Activated CD4-positive, alpha-beta T cell treated with anti-CD3 and anti-CD28 coated beads for 36 hours (primary cell): ENCODE data around the gene MTARC2. TPM values are rescaled to one million over a fixed set of nuclear protein-coding genes. Genes with fewer than 3 reads are reported as not detected.
"Not testable (repeated sequence)": the region's sequence is repeated elsewhere in the genome, so short reads cannot be mapped to it uniquely, and the experiment has no call there.

Source experiments
- ATAC-seq: fragments of 200-7000 bp; cut with Tn5 transposase; one replicate; pipeline ENCODE4 v1.10.0; 2021; ENCODE audit warnings: mild to moderate bottlenecking, moderate library complexity
- CTCF ChIA-PET: fragments of 350-600 bp; sonication (Branson Sonifier 250); formaldehyde crosslinking; loops from one replicate; lab custom pipeline; 2021; ENCODE audit warnings: antibody characterized with exemption; lab: Charles Lee
- POLR2A ChIA-PET: fragments of 350-600 bp; sonication (Branson Sonifier 250); formaldehyde crosslinking; loops from one replicate; lab custom pipeline; 2021; ENCODE audit warnings: antibody characterized with exemption, inconsistent platforms; lab: Charles Lee
- DNase-seq: peaks from one replicate; pipeline ENCODE4 v3.0.0-alpha.2; 2020
- H3K27ac Mint-ChIP-seq: one replicate; pipeline ENCODE4 v1.8.0; 2021; ENCODE audit warnings: mixed read lengths
- H3K27me3 Mint-ChIP-seq: one replicate; pipeline ENCODE4 v1.8.0; 2021; ENCODE audit warnings: mixed read lengths
- H3K36me3 Mint-ChIP-seq: one replicate; pipeline ENCODE4 v1.8.0; 2021; ENCODE audit warnings: low read depth, mixed read lengths
- H3K4me1 Mint-ChIP-seq: one replicate; pipeline ENCODE4 v1.8.0; 2021; ENCODE audit warnings: mixed read lengths
- H3K4me3 Mint-ChIP-seq: one replicate; pipeline ENCODE4 v1.8.0; 2021; ENCODE audit warnings: mild to moderate bottlenecking, moderate library complexity, mixed read lengths
- H3K9me3 Mint-ChIP-seq: one replicate; pipeline ENCODE4 v1.8.0; 2021; ENCODE audit warnings: low read depth, mixed read lengths
- intact Hi-C, 2 experiments: fragments of 100-400 bp; cut with DNase I in 1 of 2; cut with micrococcal nuclease in 1 of 2; formaldehyde crosslinking; loops; one replicate each; pipeline versions ENCODE4 v1.14.2 to v1.15.1; 2022 to 2024; cut with DNase I, micrococcal nuclease
- total RNA-seq, 2 experiments: library from RNA; stranded (reverse); gene quantifications; one replicate each; pipeline ENCODE4 v1.2.3, GENCODE V29; 2021

Gene MTARC2
- total RNA-seq, 2 experiments from 2014 or later: not detected

- ChIA-PET CTCF (interaction anchor here (0.6 kb wide), 2 partner anchors 72 to 236 kb away, joined by 3 read pairs; no protein-coding TSS in a partner anchor), POLR2A (no interaction called here)
- Mint-ChIP-seq H3K27me3 (peaks cover 6% of the 10 kb centered on the region), H3K9me3 (no peaks in the 10 kb centered on the region), H3K4me1 (no peaks in the 10 kb centered on the region), H3K4me3 (no peak overlapping the region), H3K36me3 (no peaks in the 10 kb centered on the region), H3K27ac (no peak overlapping the region)
- ATAC-seq: no peak
- no peak for DNase-seq
- intact Hi-C loops: no loop called here
These were observed 39.0 kb upstream of the MTARC2 start for GRCh38 chr1:220708936-220709801.

DNA sequence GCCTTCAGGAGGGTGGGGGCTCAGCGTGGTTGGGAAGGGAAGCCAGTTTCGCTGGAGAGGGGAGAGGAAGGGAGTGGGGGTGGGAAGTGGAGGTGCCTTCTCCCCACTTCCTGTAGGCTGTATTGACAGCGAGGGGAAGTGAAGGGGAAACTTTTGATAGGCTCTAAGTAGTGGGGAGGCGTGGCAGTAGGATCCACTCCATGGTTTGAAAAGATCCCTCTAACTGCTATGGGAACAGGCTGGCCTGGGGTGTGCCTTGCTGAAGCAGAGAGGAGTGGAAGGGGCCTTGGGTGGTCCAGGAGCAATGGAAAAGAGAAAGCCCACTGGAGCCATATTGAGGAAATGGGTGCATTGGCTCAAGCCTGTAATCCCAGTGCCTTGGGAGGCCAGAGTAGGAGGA is 37.8 kb upstream of the MTARC2 start:
- peaks cover 4% of the 10 kb centered on the region for H3K27me3 Mint-ChIP-seq
- ChIA-PET CTCF (interaction anchor here (0.6 to 1.4 kb wide), 2 partner anchors 15 to 19 kb away, joined by 3 to 4 read pairs; no protein-coding TSS in a partner anchor), POLR2A (no interaction called here)
- H3K36me3 Mint-ChIP-seq: no peaks in the 10 kb centered on the region
- H3K4me1 Mint-ChIP-seq: no peaks in the 10 kb centered on the region
- no peak overlapping the region for H3K27ac Mint-ChIP-seq
- no peak overlapping the region for H3K4me3 Mint-ChIP-seq
- intact Hi-C loops: no loop called here
- peaks cover under 1% of the 10 kb centered on the region for H3K9me3 Mint-ChIP-seq
- no peak for DNase-seq
- ATAC-seq: no peak

DNA sequence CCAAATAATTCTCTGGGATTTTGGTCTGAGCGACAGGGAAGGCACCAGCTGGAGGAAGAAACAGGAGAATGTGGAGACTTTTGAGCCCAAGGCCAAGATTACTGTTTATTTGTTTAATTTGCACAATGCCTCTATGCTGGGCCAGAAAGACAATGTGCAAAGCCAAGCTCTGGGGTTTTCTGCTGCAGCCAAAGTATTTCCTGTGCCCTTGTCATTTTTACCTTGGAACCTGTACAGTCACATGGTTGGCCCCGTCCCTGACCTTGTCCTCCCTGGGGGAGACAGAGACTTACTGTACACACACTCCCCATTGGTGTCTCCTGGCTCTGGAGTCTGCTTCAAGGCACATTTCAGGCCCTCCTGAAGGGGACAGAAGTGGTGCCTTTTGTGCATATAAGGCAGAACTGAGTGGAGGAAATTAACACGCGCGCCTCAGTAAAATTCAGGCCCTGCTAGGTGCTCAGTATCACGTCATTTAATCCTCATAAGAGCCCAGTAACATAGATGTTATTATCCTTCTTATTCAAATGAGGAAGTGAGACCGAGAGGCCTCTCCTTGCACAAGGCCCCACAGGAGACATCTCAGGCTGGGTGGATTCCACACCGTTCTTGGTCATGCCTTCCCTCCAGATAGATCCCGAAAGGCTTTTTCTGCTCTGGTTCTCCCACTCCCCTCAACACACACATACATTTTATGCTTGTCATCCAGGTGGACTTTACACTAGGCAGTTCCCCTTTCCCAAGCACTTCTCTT is 36.9 kb upstream of the MTARC2 start:
- ChIA-PET CTCF (interaction anchor here (0.6 to 1.4 kb wide), 2 partner anchors 15 to 20 kb away, joined by 3 to 4 read pairs; no protein-coding TSS in a partner anchor), POLR2A (no interaction called here)

DNA sequence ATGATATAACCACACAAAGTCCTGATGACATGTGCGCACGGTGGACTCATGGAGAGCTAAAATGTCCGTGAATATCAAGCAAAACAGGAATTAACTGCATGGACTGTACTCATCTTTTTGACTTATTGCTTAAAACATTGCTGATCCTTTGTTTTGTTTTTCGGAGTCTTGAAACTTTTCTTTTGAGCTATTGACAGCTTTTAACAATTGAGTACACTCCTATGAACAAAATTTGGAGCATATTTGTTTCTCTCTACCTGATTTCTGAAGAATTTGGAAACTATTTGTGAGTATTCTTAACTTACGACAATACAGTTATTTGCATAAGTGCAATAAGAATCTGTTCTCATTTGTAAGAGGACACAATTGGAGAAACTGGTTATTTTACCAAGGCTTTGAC is 32.1 kb upstream of the MTARC2 start:
- ATAC-seq, H3K4me1 Mint-ChIP-seq, CTCF ChIA-PET, H3K4me3 Mint-ChIP-seq, POLR2A ChIA-PET, intact Hi-C loops, H3K27ac Mint-ChIP-seq, H3K9me3 Mint-ChIP-seq, H3K36me3 Mint-ChIP-seq, DNase-seq: not testable (repeated sequence)
- H3K27me3 Mint-ChIP-seq: peaks cover 10% of the 10 kb centered on the region

More for the DNA sequence above, 36.9 kb upstream of the MTARC2 start:
- no peaks in the 10 kb centered on the region for H3K4me1 Mint-ChIP-seq
- H3K4me3 Mint-ChIP-seq: no peak overlapping the region
- no peak overlapping the region for H3K27ac Mint-ChIP-seq
- DNase-seq (no peak), ATAC-seq (no peak)
- H3K9me3 Mint-ChIP-seq: peaks cover 7% of the 10 kb centered on the region
- H3K27me3 Mint-ChIP-seq: peaks cover 3% of the 10 kb centered on the region
- H3K36me3 Mint-ChIP-seq: no peaks in the 10 kb centered on the region
- intact Hi-C loops: no loop called here

GRCh38 chr1:220717800-220718640 is 30.1 kb upstream of the MTARC2 start:
- ATAC-seq: no peak
- intact Hi-C loops: no loop called here
- ChIA-PET POLR2A (no interaction called here), CTCF (interaction anchor here (0.5 to 1.4 kb wide), 2 partner anchors 15 to 153 kb away, joined by 3 to 6 read pairs; no protein-coding TSS in a partner anchor)
- H3K4me1 Mint-ChIP-seq: no peaks in the 10 kb centered on the region
- H3K27ac Mint-ChIP-seq: no peak overlapping the region
- H3K4me3 Mint-ChIP-seq: no peak overlapping the region
- peaks cover 7% of the 10 kb centered on the region for H3K9me3 Mint-ChIP-seq
- H3K36me3 Mint-ChIP-seq: no peaks in the 10 kb centered on the region
- H3K27me3 Mint-ChIP-seq: peaks cover 10% of the 10 kb centered on the region
- no peak for DNase-seq

DNA sequence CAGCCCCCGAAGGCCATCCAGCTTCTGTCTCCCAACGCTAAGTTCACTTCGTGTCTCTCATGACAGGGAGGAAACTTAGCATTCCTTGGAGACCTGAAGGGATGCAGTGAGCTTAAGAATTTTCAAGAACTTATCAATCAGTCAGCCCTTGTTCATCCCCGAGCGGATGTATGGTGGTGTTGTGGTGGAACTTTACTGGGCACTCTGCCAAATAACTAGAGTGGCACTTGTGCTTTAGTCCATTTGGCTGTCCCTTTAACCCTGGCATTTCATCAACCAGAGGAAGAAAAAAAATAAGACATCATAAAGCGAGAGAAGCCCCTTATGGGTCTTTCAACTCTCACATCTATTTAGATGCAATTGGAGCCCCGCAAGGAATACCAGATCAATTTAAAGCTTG is 26.9 kb upstream of the MTARC2 start:
- H3K4me3 Mint-ChIP-seq, H3K27ac Mint-ChIP-seq, H3K36me3 Mint-ChIP-seq, H3K9me3 Mint-ChIP-seq, intact Hi-C loops, ATAC-seq, POLR2A ChIA-PET, DNase-seq, H3K4me1 Mint-ChIP-seq: not testable (repeated sequence)
- CTCF ChIA-PET: interaction anchor here (2.4 kb wide), 1 partner anchor 13 kb away, joined by 13 read pairs; no protein-coding TSS in a partner anchor
- H3K27me3 Mint-ChIP-seq: peaks cover 11% of the 10 kb centered on the region

DNA sequence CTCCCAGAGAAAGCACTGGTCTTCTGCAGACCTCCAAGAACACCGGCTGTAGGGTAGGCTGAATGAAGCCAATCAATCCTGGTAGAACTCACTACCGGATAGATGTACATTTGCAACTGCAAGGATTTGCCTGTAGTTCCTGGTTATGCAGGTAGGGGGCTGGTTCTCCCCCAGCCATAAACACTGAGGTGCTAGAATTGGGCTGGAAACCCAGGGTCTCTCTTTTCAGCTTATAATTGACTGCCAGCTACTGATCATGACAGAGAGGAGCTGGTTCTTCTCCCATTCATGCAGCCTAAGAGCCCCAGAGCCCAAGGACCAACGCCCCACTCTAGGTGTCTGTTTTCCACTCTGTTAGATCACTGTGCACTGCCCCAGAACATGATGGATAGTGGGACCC is 21.5 kb upstream of the MTARC2 start:
- Mint-ChIP-seq H3K27me3 (peaks cover 3% of the 10 kb centered on the region), H3K9me3 (no peaks in the 10 kb centered on the region), H3K4me1 (no peaks in the 10 kb centered on the region), H3K36me3 (no peaks in the 10 kb centered on the region), H3K4me3 (no peak overlapping the region), H3K27ac (no peak overlapping the region)
- no peak for ATAC-seq
- CTCF ChIA-PET: interaction anchor here (1.0 to 1.4 kb wide), 2 partner anchors 16 to 34 kb away, joined by 3 read pairs; no protein-coding TSS in a partner anchor
- no peak for DNase-seq
- POLR2A ChIA-PET: no interaction called here
- intact Hi-C loops: no loop called here

DNA sequence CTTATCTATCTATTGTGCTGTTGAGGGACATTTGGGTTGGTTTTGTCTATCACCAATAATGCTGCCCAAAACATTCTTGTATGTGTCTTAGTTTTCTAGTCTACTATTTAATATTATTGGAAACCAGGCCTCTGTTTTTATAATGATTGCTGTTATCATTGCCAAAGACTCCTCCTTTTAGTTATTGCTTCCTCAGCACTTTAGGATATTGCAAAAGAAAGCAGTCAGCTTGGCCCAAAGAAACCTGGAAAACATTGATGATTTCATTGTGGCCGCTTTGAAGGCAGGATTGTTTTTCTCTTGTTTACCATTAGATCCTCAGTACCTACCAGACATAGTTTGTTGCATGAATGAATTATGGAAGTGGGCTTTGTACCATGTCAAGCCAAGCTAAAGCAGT is 20.6 kb upstream of the MTARC2 start:
- Mint-ChIP-seq H3K27ac (no peak overlapping the region), H3K4me1 (peaks cover 2% of the 10 kb centered on the region), H3K4me3 (no peak overlapping the region), H3K36me3 (no peaks in the 10 kb centered on the region), H3K9me3 (no peaks in the 10 kb centered on the region), H3K27me3 (peaks cover 3% of the 10 kb centered on the region)
- CTCF ChIA-PET: no interaction called here
- DNase-seq (no peak), ATAC-seq (no peak)
- POLR2A ChIA-PET: no interaction called here
- intact Hi-C loops: no loop called here

DNA sequence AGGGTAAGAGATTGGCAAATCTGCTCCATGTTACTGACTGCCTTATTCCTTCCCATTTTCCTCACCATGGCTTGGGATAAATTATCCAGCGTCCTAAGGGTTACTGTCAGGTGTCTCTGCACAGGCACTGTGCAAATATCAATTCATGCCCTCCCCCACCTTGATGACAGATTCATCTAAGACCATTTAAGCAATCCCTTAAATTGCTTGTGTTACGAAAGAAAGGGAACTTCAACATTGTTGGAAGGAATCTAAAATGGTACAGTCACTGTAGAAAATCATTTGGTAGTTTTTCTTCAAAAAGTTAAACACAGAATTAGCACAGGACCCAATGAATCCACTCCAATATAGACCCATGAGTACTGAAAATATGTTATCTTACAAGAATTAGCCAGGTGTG is 17.6 kb upstream of the MTARC2 start:
- Mint-ChIP-seq H3K4me1 (peaks cover 8% of the 10 kb centered on the region), H3K4me3 (no peak overlapping the region), H3K27me3 (peaks cover 6% of the 10 kb centered on the region), H3K27ac (no peak overlapping the region), H3K9me3 (no peaks in the 10 kb centered on the region), H3K36me3 (no peaks in the 10 kb centered on the region)
- ATAC-seq (no peak), DNase-seq (no peak)
- CTCF ChIA-PET: no interaction called here
- intact Hi-C loops: loop anchor here in 1 of 2 experiments (5.0 kb wide), 2 partner anchors 513 to 893 kb away; no protein-coding TSS in a partner anchor
- POLR2A ChIA-PET: no interaction called here

- Mint-ChIP-seq H3K36me3 (no peaks in the 10 kb centered on the region), H3K27me3 (peaks cover 3% of the 10 kb centered on the region), H3K4me3 (no peak overlapping the region), H3K9me3 (no peaks in the 10 kb centered on the region), H3K27ac (no peak overlapping the region), H3K4me1 (peaks cover 8% of the 10 kb centered on the region)
- ChIA-PET CTCF (interaction anchor here (2.3 kb wide), 1 partner anchor 436 kb away, joined by 11 read pairs; no protein-coding TSS in a partner anchor), POLR2A (no interaction called here)
- intact Hi-C loops: loop anchor here (2.0 to 5.0 kb wide), 4 partner anchors 41 to 895 kb away; partner anchors contain the start of genes C1orf115 (in 1 of the 2) and MARK1 (in 1 of the 2)
- ATAC-seq (no peak), DNase-seq (no peak)
These were observed 16.0 kb upstream of the MTARC2 start for GRCh38 chr1:220732137-220732536.
